SK-N-MC (cell line): ENCODE results near the gene FBLN2.

Experiments
- EZH2 ChIP-seq: fragments of 200-600 bp; sonication (generic); IDR thresholded peaks from one replicate; pipeline ENCODE4 v1.6.1; 2017; ENCODE audit warnings: antibody characterized with exemption
- POLR2AphosphoS5 ChIP-seq: IDR thresholded peaks from 2 replicates; pipeline ENCODE4 v1.6.1; 2012; ENCODE audit warnings: mild to moderate bottlenecking, low read depth, low read length, borderline replicate concordance

DNA sequence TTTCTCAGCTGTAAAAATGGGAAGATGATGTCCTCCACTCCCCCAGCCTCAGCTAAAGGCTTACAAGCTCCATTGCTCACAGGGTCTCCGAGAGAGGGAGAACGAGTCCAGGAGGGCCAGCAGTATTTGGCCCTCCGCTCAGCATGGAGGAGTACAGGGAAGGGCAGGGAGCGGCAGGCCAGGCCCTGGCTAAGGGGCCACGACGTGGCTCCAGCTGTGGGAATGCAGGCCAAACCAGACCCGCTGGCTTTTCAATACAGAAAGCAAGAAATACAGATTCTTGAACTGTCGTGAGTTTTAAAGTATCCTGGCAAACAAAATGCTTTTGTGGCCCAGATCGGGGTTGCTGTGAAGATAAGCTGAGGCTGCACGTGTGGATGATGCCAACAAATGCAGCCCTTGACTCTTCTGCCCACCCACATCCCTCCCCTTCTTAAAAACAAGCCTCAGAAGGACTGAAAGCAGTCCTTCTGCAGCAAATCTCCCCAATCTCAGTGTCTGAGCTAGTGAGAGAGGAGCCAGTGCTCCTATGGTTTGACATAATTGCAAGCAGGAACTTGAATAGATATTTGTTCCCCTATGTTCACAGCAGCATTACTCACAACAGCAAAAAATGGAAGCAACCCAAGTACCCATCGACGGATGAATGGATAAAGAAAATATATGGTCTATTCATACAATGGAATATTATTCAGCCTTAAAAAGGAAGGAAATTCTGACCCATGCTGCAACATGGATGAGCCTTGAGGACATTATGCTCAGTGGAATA lies 18.5 kb upstream of the FBLN2 start:
- TF ChIP-seq POLR2AphosphoS5 (no peak), EZH2 (no peak)
